AML-193 (cell line): ENCODE results near the gene OCIAD1.
A peak's percentile ranks its signal among the peaks of the same experiment; 100 is the strongest.
"Not testable (repeated sequence)": the region's sequence is repeated elsewhere in the genome, so short reads cannot be mapped to it uniquely, and the experiment has no call there.

Source experiments
- DNase-seq, 2 experiments: peaks; one replicate each; lab custom pipeline; 2025; lab: John Stamatoyannopoulos, UW

The OCIAD1 gene

DNA sequence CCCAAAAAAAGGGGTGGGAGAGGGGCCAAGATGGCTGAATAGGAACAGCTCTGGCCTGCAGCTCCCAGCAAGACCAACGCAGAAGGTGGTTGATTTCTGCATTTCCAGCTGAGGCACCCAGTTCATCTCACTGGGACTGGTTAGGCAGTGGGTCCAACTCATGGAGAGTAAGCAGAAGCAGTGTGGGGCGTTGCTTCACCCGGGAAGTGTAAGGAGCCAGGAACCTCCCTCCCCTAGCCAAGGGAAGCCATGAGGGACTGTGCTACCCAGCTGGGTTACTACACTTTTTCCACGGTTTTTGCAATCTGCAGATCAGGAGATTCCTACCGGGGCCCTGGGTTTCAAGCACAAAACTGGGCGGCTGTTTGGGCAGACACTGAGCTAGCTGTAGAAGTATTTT is 13.9 kb upstream of the OCIAD1 start:
- DNase-seq = no peak

DNA sequence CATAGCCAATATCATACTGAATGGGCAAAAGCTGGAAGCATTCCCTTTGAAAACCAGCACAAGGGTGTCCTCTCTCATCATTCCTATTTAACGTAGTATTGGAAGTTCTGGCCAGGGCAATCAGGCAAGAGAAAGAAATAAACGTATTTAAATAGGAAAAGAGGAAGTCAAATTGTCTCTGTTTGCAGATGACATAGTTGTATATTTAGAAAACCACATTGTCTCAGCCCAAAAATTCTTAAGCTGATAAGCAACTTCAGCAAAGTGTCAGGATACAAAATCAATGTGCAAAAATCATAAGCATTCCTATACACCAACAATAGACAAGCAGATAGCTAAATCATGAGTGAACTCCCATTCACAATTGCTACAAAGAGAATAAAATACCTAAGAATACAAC is 9.5 kb upstream of the OCIAD1 start:
- not testable (repeated sequence) for DNase-seq

DNA sequence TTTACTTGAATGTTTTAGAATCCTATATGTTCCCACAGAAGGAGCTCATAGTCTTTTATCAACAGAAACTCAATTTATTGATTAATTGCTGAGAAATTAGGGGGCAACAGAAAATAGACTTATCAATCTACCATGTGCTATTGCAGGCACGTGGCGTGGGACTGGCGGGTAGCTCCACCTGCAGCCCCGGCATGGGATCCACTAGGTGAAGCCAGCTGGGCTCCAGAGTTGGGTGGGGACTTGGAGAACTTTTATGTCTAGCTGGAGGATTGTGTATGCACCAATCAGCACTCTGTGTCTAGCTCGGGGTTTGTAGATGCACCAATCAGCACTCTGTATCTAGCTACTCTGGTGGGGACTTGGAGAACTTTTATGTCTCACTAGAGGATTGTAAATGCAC is 3.3 kb upstream of the OCIAD1 start:
- DNase-seq = no peak

DNA sequence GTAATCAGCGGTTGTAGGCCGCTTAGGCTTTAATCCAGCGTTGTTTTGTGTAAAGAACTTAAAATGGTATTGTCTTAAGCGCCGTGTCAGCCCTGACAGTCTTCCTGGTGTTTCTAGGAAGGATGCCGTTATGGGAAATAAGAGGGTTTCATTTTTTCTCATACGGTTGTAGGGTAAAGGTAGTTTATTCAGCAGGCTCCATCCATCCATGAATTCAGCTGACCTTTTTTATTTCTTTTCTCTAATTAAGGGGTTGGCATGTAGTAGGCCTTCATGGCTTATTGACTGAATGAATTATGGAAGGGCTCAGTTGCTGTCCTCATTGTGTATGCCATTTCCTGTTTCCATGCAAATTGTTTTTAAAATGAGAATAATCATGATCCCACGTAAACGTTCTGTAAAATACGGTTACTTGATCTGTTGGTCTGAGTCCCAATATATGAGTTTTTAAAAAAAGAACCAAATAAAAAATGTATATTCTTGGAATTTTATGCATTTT is 693 bp downstream of the OCIAD1 start:
- DNase-seq = peak; percentile 12 to 22

DNA sequence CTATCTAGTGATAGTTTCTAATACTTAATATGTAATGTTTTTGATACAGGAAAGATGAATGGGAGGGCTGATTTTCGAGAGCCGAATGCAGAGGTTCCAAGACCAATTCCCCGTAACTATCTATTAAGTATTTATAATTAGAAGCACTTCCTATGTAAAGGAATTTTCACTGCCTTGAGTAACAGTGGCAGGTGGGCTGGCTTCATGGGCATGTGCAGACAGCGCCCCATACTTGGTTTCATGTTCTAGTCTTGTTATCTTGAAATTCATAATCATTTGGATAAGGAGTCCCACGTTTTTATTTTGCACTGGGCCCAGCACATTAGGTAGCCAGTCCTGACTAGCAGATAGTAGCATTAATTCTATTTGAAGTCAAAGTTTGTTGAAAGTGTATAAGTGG is 1.7 kb downstream of the OCIAD1 start:
- no peak for DNase-seq

DNA sequence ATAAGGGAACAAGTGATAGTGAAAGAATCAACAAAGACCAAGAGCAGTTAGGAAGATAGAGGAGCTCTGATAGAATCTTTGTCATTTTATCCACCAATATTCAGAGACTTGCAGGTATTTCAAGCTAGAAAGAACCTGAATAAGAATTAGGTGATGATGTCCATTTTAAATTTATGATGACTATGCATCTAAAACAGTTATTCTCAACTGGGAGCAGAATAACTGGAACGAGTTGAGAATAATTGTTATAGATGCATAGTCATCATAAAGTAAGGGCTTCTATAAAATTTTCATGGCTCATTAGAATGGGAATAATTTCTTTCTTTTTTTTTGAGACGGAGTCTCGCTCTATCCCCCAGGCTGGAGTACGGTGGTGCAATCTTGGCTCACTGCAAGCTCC is 5.8 kb downstream of the OCIAD1 start:
- DNase-seq = no peak

DNA sequence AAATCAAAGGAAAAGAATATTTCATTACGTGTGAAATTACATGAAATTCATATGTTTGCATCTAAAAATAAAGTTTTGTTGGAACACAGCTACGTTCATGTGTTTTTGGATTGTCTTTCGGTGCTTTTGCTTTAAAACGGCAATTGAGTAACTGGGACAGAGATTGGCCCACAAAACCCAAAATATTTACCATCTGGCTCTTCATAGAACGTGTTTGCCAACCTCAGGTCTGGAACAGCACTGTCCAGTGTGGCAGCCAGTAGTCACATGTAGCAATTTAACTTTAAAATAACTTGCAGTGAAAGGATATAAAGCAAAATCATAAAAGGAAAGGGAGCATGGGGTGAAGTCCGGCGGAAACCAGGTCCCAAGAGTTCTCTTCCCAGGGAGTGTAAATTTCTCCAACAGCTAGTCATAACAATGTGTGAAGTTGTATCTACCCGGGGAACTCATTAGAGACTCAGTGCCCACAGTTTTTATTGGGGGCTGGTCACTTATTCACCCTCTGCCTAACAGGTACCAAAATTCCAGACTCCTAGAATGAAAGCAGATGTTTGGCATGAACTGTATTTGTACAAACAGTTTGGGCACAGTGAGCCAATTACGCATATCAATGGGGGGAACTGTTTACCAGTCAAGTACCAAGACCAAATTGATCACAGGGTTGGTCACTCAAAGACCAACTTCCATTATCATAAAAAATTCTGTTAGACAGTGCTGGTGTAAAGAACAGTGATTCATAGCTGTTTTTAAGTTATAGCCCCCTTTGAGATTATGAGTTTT is 10.3 kb downstream of the OCIAD1 start:
- DNase-seq = no peak

DNA sequence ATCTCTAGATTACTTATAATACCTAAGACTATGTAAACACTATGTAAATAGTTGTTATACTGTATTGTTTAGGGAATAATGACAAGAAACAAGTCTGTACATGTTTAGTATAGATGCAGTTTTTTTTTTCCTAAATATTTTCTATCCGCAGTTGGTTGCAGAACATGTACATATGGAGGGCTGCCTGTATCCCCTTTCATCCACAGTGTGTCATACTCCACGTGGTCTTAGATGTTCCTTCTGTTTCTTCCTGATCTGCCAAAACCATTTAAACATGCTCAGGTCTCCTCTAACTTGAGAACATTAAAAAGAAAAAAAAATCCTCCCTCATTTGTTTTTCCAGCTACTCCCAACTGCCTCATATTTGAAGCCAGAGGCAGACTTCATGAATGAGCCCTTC is 14.0 kb downstream of the OCIAD1 start:
- no peak for DNase-seq

DNA sequence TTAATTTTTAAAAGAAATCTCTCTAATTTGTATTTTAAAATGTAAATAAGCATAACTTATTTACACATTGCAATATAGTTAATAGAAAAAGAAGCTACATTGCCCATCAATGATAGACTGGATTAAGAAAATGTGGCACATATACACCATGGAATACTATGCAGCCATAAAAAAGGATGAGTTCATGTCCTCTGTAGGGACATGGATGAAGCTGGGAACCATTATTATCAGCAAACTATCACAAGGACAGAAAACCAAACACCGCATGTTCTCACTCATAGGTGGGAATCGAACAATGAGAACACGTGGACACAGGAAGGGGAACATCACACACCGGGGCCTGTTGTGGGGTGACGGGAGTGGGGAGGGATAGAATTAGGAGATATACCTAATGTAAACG is 17.9 kb downstream of the OCIAD1 start:
- not testable (repeated sequence) for DNase-seq

DNA sequence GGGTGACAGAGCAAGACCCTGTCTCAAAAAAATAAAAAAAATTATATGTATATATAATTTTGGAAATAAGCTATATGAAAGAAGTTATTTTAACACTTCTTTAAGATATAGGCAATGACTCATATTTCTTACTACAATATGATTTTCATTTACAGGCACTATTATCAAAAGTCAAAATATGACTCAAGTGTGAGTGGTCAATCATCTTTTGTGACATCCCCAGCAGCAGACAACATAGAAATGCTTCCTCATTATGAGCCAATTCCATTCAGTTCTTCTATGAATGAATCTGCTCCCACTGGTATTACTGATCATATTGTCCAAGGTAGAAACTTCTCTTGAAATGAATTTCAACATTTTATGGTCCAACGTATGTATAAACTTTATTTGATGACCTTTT is 20.8 kb downstream of the OCIAD1 start:
- no peak for DNase-seq

DNA sequence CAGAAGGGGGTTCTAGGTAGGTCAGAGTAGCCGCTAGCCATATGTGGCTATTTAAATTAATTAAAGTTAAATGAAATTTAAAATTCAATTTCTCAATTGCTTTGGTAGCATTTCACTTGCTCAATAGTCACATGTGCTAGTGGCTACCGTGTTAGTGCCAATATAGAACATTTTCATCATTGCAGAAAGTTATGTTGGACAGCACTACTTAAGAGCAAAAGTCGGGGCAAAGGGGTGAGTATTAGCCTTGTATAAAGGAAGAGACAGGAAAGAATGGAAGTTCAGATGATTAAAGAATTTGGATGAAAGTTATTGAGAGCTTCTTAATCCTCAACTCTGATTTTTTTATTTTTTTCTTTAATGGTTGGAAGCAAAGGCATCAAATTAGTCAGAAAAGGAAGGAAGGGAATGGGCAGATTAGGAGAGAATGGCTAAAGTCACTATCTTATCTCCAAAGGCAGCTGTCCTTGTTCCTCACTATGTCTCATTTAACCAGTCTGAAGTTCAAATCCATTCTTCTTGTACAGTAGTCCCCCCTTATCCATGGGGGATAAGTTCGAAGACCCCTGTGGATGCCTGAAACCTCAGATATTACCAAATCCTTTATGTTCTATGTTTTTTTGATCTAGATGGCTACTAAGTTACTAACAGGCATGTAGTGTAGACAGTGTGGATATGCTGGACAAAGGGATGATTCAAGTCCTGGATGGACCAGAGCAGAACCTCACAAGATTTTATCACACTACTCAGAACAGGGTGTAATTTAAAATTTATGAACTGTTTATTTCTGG is 22.9 kb downstream of the OCIAD1 start:
- DNase-seq = no peak

DNA sequence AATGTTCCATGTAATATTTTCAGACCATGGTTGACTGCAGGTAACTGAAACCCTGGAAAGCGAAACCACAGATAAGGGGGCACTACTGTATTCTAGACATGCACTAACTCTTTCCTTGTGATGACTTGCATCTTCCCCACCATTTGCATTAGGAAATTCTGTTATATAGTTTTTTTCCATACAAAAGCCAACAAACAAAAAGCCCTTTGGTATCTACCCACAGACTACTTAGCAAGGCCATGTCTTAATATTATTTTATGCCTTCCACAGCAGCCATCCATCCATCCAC is 23.5 kb downstream of the OCIAD1 start:
- DNase-seq = no peak

DNA sequence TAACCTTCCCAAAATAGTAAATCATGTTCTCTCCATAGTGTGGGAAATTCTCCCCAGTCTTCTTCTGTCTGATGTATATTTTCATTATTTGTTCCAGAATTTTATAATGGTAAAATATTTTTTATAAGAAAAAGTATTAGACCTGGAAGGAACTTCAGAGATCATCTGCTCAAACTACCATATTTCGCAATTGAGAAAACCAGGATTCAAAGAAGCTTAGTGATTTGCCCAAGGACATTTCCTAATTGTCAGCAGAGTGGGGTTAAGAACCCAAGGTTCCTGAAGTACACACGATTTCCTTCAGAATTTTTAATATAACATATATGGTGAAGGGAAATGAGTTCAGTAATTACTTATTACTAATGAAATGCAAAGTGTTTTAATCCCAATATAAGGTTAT is 24.1 kb downstream of the OCIAD1 start:
- no peak for DNase-seq

DNA sequence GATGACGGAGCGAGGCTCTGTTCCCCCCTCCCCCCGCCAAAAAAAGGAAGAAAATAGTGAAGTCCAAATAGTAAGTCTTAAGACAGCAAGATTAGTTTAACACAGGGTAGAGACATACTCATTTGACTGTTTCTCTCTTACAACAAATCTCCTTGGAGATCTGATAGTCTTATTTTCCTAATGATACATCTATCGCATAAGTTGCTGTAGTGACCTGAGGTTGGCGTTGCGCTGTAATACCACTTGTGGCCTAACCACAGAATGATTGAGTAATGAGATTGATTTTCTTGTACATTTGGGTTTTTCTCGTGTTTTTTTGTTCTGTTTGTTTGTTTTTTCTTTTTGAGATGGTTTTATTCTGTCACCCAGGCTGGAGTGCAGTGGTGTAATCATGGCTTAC is 27.2 kb downstream of the OCIAD1 start:
- no peak for DNase-seq

DNA sequence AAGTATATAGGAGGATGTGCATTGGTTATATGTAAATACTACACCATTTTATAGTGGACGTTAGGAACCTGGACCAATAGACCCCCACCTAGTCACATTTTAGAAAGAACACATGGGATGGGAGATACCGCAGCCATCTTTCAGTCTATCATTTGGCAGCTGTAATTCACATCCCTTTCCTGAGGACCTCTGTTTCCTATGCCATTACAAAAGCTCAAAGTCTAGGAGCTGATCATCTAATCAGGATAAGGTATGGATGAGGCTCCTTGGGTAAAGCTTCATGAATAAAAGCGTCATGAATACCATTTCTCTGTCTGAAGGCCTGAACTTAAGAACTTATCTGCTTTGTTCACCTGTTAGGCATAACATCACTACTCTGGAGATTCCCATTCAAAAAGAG is 31.1 kb downstream of the OCIAD1 start:
- DNase-seq = no peak

DNA sequence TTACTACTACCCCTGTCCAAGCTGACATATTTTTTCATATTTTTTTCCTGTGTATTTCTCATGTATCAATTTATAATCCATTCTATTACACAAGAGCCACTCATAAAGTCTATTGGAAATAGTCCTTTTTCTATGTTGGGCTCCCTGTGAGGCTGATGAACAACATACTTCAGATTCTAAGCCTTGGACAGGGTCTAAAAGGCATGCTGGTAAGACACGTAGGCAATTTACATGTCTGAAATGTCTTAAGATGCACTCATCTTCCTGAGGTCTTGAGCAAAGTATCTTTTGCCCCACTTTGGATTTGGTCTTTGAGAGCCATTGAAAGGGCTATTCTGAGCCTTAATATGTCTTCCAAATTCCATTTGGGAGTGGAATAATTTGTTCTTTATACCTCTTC is 31.8 kb downstream of the OCIAD1 start:
- no peak for DNase-seq

DNA sequence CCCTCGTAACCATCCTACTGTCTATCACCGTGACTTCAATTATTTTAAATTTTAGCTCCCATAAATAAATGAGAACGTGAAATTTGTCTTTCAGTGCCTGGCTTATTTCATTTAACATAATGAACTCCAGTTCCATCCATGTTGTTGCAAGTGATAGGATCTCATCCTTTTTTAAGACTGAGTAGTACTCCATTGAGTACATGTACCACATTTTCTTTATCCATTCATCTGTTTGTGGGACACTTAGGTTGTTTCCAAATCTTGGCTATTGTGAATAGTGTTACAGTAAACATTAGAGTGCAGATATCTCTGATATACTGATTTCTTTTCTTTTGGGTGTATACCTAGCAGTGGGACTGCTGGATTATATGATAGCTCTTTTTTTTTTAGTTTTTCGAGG is 32.8 kb downstream of the OCIAD1 start:
- no peak for DNase-seq

DNA sequence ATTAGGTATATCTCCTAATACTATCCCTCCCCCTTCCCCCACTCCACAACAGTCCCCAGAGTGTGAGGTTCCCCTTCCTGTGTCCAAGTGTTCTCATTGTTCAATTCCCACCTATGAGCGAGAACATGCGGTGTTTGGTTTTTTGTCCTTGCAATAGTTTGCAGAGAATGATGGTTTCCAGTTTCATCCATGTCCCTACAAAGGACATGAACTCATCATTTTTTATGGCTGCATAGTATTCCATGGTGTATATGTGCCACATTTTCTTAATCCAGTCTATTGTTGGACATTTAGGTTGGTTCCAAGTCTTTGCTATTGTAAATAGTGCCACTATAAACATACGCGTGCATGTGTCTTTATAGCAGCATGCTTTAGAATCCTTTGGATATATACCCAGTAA is 33.8 kb downstream of the OCIAD1 start:
- DNase-seq = not testable (repeated sequence)

DNA sequence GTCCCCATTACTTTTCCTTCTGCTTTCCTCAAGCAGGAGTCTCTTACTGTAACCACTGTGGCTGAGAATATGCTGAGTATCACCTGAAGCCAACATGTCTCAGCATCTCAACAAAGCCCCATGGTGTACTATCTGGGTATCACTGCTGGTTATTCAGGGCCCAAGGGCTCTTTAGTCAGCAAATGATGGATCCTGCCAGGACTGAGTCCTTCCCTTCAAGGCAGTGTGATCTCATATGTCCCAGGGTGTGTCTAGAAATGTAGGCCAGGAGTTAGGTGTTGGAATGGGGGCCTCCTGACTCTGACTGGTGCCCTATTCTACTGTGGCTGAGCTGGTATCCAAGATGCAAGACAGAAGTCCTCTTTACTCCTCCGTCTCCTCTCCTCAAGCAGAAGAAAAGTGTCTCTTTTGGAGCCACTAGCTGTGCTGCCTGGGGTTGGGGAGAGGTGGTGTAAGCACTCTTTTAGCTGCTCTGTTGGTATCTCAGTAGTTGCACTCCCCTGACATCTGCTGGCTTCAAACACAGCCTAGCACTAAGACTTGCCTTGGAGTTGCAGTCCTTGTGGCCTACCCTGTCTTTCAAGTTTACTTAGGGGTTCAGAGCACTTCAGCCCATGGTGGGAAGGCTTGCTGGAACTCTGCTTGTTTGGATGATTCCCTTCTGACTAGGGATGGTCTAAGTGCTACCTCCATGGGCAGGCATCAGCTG is 47.1 kb downstream of the OCIAD1 start:
- no peak for DNase-seq

DNA sequence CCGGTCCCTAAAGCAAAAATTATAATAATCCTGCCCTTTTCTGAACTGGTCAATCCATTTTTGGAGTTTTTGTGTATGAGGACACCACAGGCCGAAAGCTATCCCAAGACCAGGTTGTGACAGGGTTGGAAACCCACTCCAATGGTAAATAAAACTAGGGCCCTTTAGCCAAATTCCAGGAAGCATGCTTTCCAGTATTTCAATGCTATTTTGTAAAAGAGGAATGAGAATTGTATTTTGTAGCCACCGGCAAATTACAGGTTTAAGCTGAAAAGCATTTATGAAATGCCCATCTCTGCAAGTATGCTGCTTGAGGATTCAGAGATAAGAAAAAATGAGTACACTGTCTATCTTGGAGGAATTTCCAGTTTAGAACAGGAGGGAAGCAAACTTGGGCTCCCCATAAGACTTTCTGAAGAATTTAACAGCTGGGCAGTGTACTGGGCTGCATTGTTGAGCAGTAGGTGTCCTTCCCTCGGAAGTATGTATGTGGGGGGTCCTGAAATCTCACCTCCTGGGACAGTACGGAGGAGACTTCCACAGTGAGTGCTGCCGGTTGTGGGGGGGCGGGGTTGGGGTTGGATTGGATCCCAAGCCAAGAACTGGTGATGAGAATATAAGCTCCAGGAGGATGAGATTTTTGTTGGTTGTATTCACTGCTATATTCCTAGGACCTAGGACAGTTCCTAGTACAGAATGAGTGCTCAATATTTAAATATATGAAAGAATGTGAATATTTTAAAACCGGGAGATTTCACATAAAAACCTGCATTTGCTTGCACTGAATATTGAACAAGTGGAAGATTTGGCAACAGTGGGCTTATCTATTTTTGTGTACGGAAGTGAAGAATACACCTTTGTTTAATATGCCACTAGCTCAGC is 48.9 kb downstream of the OCIAD1 start:
- no peak for DNase-seq

DNA sequence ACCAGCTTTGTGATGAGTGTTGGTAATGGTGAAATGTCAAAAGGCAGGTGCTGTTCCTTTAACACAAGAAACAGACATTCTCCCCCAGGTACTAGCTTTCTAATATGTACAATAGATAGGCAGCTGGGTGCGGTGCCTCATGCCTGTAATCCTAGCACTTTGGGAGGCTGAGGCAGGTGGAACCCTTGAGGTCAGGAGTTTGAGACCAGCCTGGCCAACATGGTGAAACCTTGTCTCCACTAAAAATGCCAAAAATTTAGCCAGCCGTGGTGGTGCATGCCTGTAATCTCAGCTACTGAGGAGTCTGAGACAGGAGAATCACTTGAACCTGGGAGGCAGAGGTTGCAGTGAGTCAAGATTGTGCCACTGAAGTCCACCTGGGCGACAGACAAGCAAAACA is 50.8 kb downstream of the OCIAD1 start:
- DNase-seq = not testable (repeated sequence)

DNA sequence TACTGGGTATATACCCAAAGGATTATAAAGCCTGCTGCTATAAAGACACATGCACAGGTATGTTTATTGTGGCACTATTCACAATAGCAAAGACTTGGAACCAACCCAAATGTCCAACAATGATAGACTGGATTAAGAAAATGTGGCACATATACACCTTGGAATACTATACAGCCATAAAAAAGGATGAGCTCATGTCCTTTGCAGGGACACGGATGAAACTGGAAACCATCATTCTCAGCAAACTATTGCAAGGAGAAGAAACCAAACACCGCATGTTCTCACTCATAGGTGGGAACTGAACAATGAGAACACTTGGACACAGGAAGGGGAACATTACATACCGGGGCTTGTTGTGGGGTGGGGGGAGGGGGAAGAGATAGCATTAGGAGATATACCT is 58.9 kb downstream of the OCIAD1 start:
- DNase-seq = not testable (repeated sequence)
